ENCODE measurements around the gene MYL11. TPM values are rescaled to one million over a fixed set of nuclear protein-coding genes. Genes with fewer than 3 reads are reported as not detected.

MYL11 gene
- total RNA-seq, 1 donor from 2014 or later: not detected

GRCh38 chr16:30350134-30350871, 24.3 kb upstream of the MYL11 start:
- Mint-ChIP-seq H3K4me1 (ENCODE audit: unreplicated experiment) (peaks cover 16% of the 10 kb centered on the region), H3K9me3 (ENCODE audit: unreplicated experiment) (no peaks in the 10 kb centered on the region), H3K27me3 (ENCODE audit: unreplicated experiment) (no peaks in the 10 kb centered on the region), H3K4me3 (ENCODE audit: unreplicated experiment) (no peak overlapping the region), H3K27ac (ENCODE audit: unreplicated experiment) (no peak overlapping the region), H3K36me3 (ENCODE audit: unreplicated experiment) (peaks cover 20% of the 10 kb centered on the region)
- DNase-seq (ENCODE audit: extremely low spot score, unreplicated experiment): no peak
- TF ChIP-seq CTCF (IDR thresholded peaks at IDR 0.05): no peak

GRCh38 chr16:30351001-30351441, 23.6 kb upstream of the MYL11 start:
- Mint-ChIP-seq H3K4me1 (ENCODE audit: unreplicated experiment) (peaks cover 19% of the 10 kb centered on the region), H3K9me3 (ENCODE audit: unreplicated experiment) (no peaks in the 10 kb centered on the region), H3K4me3 (ENCODE audit: unreplicated experiment) (no peak overlapping the region), H3K27me3 (ENCODE audit: unreplicated experiment) (no peaks in the 10 kb centered on the region), H3K27ac (ENCODE audit: unreplicated experiment) (no peak overlapping the region), H3K36me3 (ENCODE audit: unreplicated experiment) (peaks cover 20% of the 10 kb centered on the region)
- no peak for DNase-seq (ENCODE audit: extremely low spot score, unreplicated experiment)
- no peak for TF ChIP-seq CTCF (IDR thresholded peaks at IDR 0.05)

GRCh38 chr16:30351586-30352419, 22.8 kb upstream of the MYL11 start:
- H3K27ac Mint-ChIP-seq (ENCODE audit: unreplicated experiment): no peak overlapping the region
- DNase-seq (ENCODE audit: extremely low spot score, unreplicated experiment): no peak
- H3K4me3 Mint-ChIP-seq (ENCODE audit: unreplicated experiment): no peak overlapping the region

GRCh38 chr16:30352488-30353401, 21.9 kb upstream of the MYL11 start:
- Mint-ChIP-seq H3K9me3 (ENCODE audit: unreplicated experiment) (no peaks in the 10 kb centered on the region), H3K4me1 (ENCODE audit: unreplicated experiment) (peaks cover 23% of the 10 kb centered on the region), H3K27me3 (ENCODE audit: unreplicated experiment) (no peaks in the 10 kb centered on the region), H3K4me3 (ENCODE audit: unreplicated experiment) (peak overlapping the region; percentile 47), H3K27ac (ENCODE audit: unreplicated experiment) (no peak overlapping the region), H3K36me3 (ENCODE audit: unreplicated experiment) (peaks cover 26% of the 10 kb centered on the region)
- no peak for DNase-seq (ENCODE audit: extremely low spot score, unreplicated experiment)
- TF ChIP-seq CTCF (IDR thresholded peaks at IDR 0.05): peak; percentile 20

More at GRCh38 chr16:30351586-30352419, 22.8 kb upstream of the MYL11 start:
- Mint-ChIP-seq H3K4me1 (ENCODE audit: unreplicated experiment) (peaks cover 23% of the 10 kb centered on the region), H3K27me3 (ENCODE audit: unreplicated experiment) (no peaks in the 10 kb centered on the region), H3K9me3 (ENCODE audit: unreplicated experiment) (no peaks in the 10 kb centered on the region), H3K36me3 (ENCODE audit: unreplicated experiment) (peaks cover 20% of the 10 kb centered on the region)
- no peak for TF ChIP-seq CTCF (IDR thresholded peaks at IDR 0.05)

Data from osteocyte (in vitro differentiated cells).